Neural cell (in vitro differentiated cells): Measurements from ENCODE around the gene DHRS3. TPM values are rescaled to one million over a fixed set of nuclear protein-coding genes. Genes with fewer than 3 reads are reported as not detected.

Experiments
- H2AFZ ChIP-seq: fragments of 200-600, 300-800 bp; sonication (generic), shearing (Covaris generic); 2 replicates; pipeline ENCODE4 v1.6.0; 2014; ENCODE audit warnings: low read depth, mild to moderate bottlenecking, antibody characterized with exemption, low read length, moderate library complexity
- H3F3A ChIP-seq: fragments of 200-600 bp; shearing (Covaris generic); 2 replicates; pipeline ENCODE4 v1.6.1; 2016; ENCODE audit warnings: mild to moderate bottlenecking, moderate library complexity, mixed read lengths, antibody characterized with exemption, low read length; ENCODE audit not compliant: insufficient read depth, poor library complexity, severe bottlenecking
- H3K27ac ChIP-seq: fragments of 200-600, 300-800 bp; sonication (generic), shearing (Covaris generic); 2 replicates; pipeline ENCODE4 v1.5.1; 2014; ENCODE audit warnings: mild to moderate bottlenecking, low read length, moderate library complexity
- H3K27me3 ChIP-seq: fragments of 300-800, 200-600 bp; sonication (generic), shearing (Covaris generic); 2 replicates; pipeline ENCODE4 v1.6.0; 2014; ENCODE audit warnings: mild to moderate bottlenecking, low read depth, low read length, moderate library complexity; ENCODE audit not compliant: insufficient read depth
- H3K36me3 ChIP-seq: fragments of 300-800, 200-600 bp; sonication (generic), shearing (Covaris generic); 2 replicates; pipeline ENCODE4 v1.5.1; 2014; ENCODE audit warnings: mild to moderate bottlenecking, antibody characterized with exemption, low read length, moderate library complexity; ENCODE audit not compliant: insufficient read depth
- H3K4me2 ChIP-seq: fragments of 300-800, 200-600 bp; sonication (generic), shearing (Covaris generic); 2 replicates; pipeline ENCODE4 v1.6.0; 2014; ENCODE audit warnings: mild to moderate bottlenecking, low read length
- H3K4me3 ChIP-seq: fragments of 300-800, 200-600 bp; sonication (generic), shearing (Covaris generic); 2 replicates; pipeline ENCODE4 v1.5.1; 2014; ENCODE audit warnings: mild to moderate bottlenecking, low read length, moderate library complexity
- H3K79me2 ChIP-seq: fragments of 200-600 bp; shearing (Covaris generic); replicated peaks from 2 replicates; pipeline ENCODE4 v1.6.0; 2014; ENCODE audit warnings: mild to moderate bottlenecking, low read length, moderate library complexity; ENCODE audit not compliant: insufficient read depth
- H3K9ac ChIP-seq: fragments of 300-800, 200-600 bp; sonication (generic), shearing (Covaris generic); 2 replicates; pipeline ENCODE4 v1.6.1; 2016; ENCODE audit warnings: mild to moderate bottlenecking, low read length, mixed read lengths
- H3K9me2 ChIP-seq: fragments of 200-600 bp; shearing (Covaris generic); 2 replicates; pipeline ENCODE4 v1.6.1; 2016; ENCODE audit warnings: mild to moderate bottlenecking, low read length, mixed read lengths; ENCODE audit not compliant: insufficient read depth
- H3K9me3 ChIP-seq: fragments of 200-600, 300-800 bp; sonication (generic), shearing (Covaris generic); 2 replicates; pipeline ENCODE4 v1.6.1; 2016; ENCODE audit warnings: mild to moderate bottlenecking, mixed run types, low read length, moderate library complexity, mixed read lengths
- H4K20me1 ChIP-seq: fragments of 200-600 bp; shearing (Covaris generic); 2 replicates; pipeline ENCODE4 v1.6.1; 2016; ENCODE audit warnings: mild to moderate bottlenecking, mixed run types; ENCODE audit not compliant: insufficient read depth
- EP300 ChIP-seq: fragments of 450-650 bp; conservative IDR thresholded peaks from 2 replicates; pipeline ENCODE4 v1.6.1; 2014; ENCODE audit warnings: antibody characterized with exemption, mild to moderate bottlenecking, moderate library complexity; ENCODE audit not compliant: poor library complexity, severe bottlenecking
- EZH2 ChIP-seq: fragments of 200-600, 300-800 bp; shearing (Covaris generic), sonication (generic); IDR thresholded peaks from 2 replicates; pipeline ENCODE4 v1.6.1; 2014; ENCODE audit warnings: antibody characterized with exemption, low read length, borderline replicate concordance, mild to moderate bottlenecking; ENCODE audit not compliant: insufficient read depth, poor library complexity, severe bottlenecking
- MXI1 ChIP-seq: fragments of 450-650 bp; conservative IDR thresholded peaks from 2 replicates; pipeline ENCODE4 v1.6.1; 2014; ENCODE audit warnings: antibody characterized with exemption, mild to moderate bottlenecking; ENCODE audit not compliant: poor library complexity, severe bottlenecking
- POLR2AphosphoS5 ChIP-seq: IDR thresholded peaks from 2 replicates; pipeline ENCODE4 v1.6.1; 2012
- RAD21 ChIP-seq: fragments of 450-650 bp; conservative IDR thresholded peaks from 2 replicates; pipeline ENCODE4 v1.6.1; 2014; ENCODE audit warnings: antibody characterized with exemption, mild to moderate bottlenecking, moderate library complexity
- SMC3 ChIP-seq: fragments of 450-650 bp; conservative IDR thresholded peaks from 2 replicates; pipeline ENCODE4 v1.6.1; 2014; ENCODE audit warnings: antibody characterized with exemption, mild to moderate bottlenecking, moderate library complexity; ENCODE audit not compliant: poor library complexity
- TAF1 ChIP-seq: IDR thresholded peaks from 2 replicates; pipeline ENCODE4 v1.6.1; 2012; ENCODE audit warnings: low read depth
- polyA plus RNA-seq: library from polyadenylated mRNA; depleted of rRNA; stranded (reverse); fragments of >200 nt; gene quantifications from 2 replicates; pipeline ENCODE4 v1.2.3, GENCODE V29; 2014
- TF ChIP-seq, protein P1 (sequence below): IDR thresholded peaks from 2 replicates; pipeline ENCODE4 v1.6.1; 2012; ENCODE audit warnings: borderline replicate concordance
- TF ChIP-seq, protein P2 (sequence below): fragments of 450-650 bp; IDR thresholded peaks from 2 replicates; pipeline ENCODE4 v1.5.1; 2014; ENCODE audit warnings: antibody characterized with exemption, mild to moderate bottlenecking, moderate library complexity; ENCODE audit not compliant: poor library complexity, severe bottlenecking

DHRS3 gene
- polyA plus RNA-seq, 1 donor from 2014 or later: 0.22 TPM

DNA sequence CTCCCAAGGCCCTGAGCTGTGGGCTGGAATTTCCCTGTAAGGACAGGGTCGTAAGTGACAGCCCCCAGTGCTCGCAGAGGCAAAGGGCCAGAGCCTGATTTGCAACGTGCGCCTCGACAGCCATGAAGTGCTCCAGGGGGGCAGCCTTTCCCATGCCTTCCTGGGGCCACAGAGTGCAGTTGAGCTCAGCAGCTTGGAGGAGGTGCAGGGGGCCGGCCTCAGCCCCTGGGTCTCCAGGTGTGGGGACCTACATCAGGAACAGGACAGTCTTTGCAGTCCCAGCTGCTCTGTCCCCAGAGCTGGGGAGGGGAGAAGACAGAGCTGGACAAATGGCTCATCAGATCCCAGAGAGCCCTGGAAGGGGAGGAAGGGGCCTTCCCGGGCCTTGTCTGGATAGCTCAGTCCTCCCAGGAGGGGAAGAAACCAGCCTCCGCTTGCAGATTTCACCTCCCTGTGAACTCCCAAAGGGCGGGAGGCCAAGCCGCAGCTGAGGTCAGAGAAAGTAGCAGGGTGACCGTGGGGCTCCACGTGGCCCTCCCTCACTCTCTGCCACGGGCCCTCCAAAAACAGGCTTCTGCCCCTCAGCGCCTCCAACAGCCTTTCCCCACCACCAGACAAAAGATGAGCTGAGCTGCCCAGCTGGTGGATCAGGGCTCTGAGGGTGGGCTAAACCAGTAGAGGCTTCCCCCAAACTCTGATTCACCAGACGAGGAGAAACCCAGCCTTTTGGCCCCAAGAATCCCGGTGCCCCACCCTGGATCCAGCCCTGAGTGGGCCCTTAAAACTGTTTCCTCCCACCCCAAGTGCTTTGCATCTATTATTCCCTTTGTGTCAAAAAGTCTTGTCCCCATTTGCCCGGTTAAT is 76.5 kb downstream of the DHRS3 start:
- Histone ChIP-seq H3K9ac (no peak overlapping the region), H3K4me3 (no peak overlapping the region), H3K4me2 (no peak overlapping the region), H3K27me3 (no peaks in the 10 kb centered on the region), H3K36me3 (no peaks in the 10 kb centered on the region), H3K9me3 (no peaks in the 10 kb centered on the region), H3K79me2 (no peaks in the 10 kb centered on the region), H2AFZ (no peak overlapping the region), H4K20me1 (no peaks in the 10 kb centered on the region), H3F3A (no peaks in the 10 kb centered on the region), H3K27ac (no peak overlapping the region), H3K9me2 (no peaks in the 10 kb centered on the region)
- TF ChIP-seq EZH2: no peak
- TF ChIP-seq POLR2AphosphoS5: no peak
- TF ChIP-seq, protein P1, sequence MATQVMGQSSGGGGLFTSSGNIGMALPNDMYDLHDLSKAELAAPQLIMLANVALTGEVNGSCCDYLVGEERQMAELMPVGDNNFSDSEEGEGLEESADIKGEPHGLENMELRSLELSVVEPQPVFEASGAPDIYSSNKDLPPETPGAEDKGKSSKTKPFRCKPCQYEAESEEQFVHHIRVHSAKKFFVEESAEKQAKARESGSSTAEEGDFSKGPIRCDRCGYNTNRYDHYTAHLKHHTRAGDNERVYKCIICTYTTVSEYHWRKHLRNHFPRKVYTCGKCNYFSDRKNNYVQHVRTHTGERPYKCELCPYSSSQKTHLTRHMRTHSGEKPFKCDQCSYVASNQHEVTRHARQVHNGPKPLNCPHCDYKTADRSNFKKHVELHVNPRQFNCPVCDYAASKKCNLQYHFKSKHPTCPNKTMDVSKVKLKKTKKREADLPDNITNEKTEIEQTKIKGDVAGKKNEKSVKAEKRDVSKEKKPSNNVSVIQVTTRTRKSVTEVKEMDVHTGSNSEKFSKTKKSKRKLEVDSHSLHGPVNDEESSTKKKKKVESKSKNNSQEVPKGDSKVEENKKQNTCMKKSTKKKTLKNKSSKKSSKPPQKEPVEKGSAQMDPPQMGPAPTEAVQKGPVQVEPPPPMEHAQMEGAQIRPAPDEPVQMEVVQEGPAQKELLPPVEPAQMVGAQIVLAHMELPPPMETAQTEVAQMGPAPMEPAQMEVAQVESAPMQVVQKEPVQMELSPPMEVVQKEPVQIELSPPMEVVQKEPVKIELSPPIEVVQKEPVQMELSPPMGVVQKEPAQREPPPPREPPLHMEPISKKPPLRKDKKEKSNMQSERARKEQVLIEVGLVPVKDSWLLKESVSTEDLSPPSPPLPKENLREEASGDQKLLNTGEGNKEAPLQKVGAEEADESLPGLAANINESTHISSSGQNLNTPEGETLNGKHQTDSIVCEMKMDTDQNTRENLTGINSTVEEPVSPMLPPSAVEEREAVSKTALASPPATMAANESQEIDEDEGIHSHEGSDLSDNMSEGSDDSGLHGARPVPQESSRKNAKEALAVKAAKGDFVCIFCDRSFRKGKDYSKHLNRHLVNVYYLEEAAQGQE: no peak
- TF ChIP-seq TAF1: no peak
- TF ChIP-seq RAD21: no peak
- TF ChIP-seq SMC3: no peak
- no peak for TF ChIP-seq MXI1
- TF ChIP-seq, protein P2, sequence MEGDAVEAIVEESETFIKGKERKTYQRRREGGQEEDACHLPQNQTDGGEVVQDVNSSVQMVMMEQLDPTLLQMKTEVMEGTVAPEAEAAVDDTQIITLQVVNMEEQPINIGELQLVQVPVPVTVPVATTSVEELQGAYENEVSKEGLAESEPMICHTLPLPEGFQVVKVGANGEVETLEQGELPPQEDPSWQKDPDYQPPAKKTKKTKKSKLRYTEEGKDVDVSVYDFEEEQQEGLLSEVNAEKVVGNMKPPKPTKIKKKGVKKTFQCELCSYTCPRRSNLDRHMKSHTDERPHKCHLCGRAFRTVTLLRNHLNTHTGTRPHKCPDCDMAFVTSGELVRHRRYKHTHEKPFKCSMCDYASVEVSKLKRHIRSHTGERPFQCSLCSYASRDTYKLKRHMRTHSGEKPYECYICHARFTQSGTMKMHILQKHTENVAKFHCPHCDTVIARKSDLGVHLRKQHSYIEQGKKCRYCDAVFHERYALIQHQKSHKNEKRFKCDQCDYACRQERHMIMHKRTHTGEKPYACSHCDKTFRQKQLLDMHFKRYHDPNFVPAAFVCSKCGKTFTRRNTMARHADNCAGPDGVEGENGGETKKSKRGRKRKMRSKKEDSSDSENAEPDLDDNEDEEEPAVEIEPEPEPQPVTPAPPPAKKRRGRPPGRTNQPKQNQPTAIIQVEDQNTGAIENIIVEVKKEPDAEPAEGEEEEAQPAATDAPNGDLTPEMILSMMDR: no peak
- TF ChIP-seq EP300: no peak

DNA sequence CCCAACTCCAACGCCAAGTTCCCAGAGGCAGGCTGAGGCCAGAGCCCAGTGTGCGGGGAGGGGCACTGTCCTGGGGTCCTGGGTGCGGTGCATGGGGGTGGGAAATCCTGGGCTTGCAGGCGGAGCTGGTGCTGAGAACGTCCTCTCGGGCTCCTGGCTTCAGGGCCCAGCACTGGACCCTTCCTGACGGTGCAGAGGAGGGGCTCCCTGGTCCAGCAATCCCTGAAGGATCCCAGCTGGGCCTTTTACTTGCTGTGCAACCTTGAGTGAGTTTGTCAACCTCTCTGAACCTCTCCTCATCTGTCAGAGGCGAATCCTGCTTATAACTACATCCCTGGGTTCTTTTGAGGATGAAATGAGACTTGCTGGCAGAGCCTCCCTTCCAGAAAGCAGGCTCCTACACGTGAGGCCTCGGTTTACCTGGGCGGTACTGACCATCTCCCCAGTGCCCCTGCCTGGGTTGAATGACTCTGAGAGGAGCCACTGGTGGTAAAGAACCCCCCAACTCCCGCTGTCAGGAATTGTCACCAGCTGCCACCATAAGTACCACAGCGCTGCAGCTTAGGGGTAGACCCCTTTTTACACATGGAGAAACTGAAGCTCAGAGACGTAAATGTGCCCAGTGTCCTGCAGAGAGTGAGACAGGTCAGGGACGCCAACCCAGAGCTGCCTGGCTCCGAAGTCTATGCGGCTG is 77.3 kb downstream of the DHRS3 start:
- Histone ChIP-seq H3K9me3 (no peaks in the 10 kb centered on the region), H4K20me1 (no peaks in the 10 kb centered on the region), H3K4me2 (no peak overlapping the region), H3K79me2 (no peaks in the 10 kb centered on the region), H3K4me3 (no peak overlapping the region), H3K9ac (no peak overlapping the region), H3K9me2 (no peaks in the 10 kb centered on the region), H3F3A (no peaks in the 10 kb centered on the region), H3K36me3 (no peaks in the 10 kb centered on the region), H3K27ac (no peak overlapping the region), H2AFZ (no peak overlapping the region), H3K27me3 (no peaks in the 10 kb centered on the region)
- TF ChIP-seq SMC3: no peak
- TF ChIP-seq RAD21: no peak
- no peak for TF ChIP-seq MXI1
- no peak for TF ChIP-seq EP300
- TF ChIP-seq, protein P2: no peak
- TF ChIP-seq EZH2: no peak
- TF ChIP-seq POLR2AphosphoS5: no peak
- TF ChIP-seq TAF1: no peak
- TF ChIP-seq, protein P1: no peak
